Stimulated activated naive CD4-positive, alpha-beta T cell (primary cell): ENCODE data around the gene GPX3.
A peak's percentile ranks its signal among the peaks of the same experiment; 100 is the strongest.

Experiments used
- DNase-seq, 6 experiments: peaks; one replicate each; lab custom pipeline; 2025; lab: John Stamatoyannopoulos, UW

The GPX3 gene

GRCh38 chr5:151020304-151021110, at the start of gene GPX3:
TSS of gene GPX3 (plus strand) at chr5:151020591. CDS start at chr5:151020655, 64 bp downstream.
- peak in 3 of 6 experiments; percentile 16 to 44 (median 19) for DNase-seq

- DNase-seq, result no peak
Measured at GRCh38 chr5:150978590-150978989, 41.8 kb upstream of the GPX3 start.

GRCh38 chr5:150987746-150988145, 32.6 kb upstream of the GPX3 start:
- DNase-seq, result no peak

GRCh38 chr5:150989695-150990094, 30.7 kb upstream of the GPX3 start:
- no peak for DNase-seq

GRCh38 chr5:150992705-150993104, 27.7 kb upstream of the GPX3 start:
- DNase-seq, result no peak

- no peak for DNase-seq
Measured at GRCh38 chr5:150993422-150993821, 27.0 kb upstream of the GPX3 start.

GRCh38 chr5:150993826-150994412, 26.5 kb upstream of the GPX3 start:
- DNase-seq, result no peak

- no peak for DNase-seq
Measured at GRCh38 chr5:150999704-151000442, 20.5 kb upstream of the GPX3 start.

GRCh38 chr5:151001436-151001835, 19.0 kb upstream of the GPX3 start:
- no peak for DNase-seq

- no peak for DNase-seq
Measured at GRCh38 chr5:151002250-151002649, 18.1 kb upstream of the GPX3 start.

- DNase-seq, result no peak
Measured at GRCh38 chr5:151002681-151003502, 17.5 kb upstream of the GPX3 start.

GRCh38 chr5:151003503-151003860, 16.9 kb upstream of the GPX3 start:
- DNase-seq, result no peak

- DNase-seq, result no peak
Measured at GRCh38 chr5:151004499-151004898, 15.9 kb upstream of the GPX3 start.

GRCh38 chr5:151005187-151005949, 15.0 kb upstream of the GPX3 start:
- no peak for DNase-seq

- no peak for DNase-seq
Measured at GRCh38 chr5:151005950-151006576, 14.3 kb upstream of the GPX3 start.

- DNase-seq, result no peak
Measured at GRCh38 chr5:151006704-151007334, 13.6 kb upstream of the GPX3 start.

GRCh38 chr5:151007430-151008209, 12.8 kb upstream of the GPX3 start:
- no peak for DNase-seq

GRCh38 chr5:151008210-151008491, 12.2 kb upstream of the GPX3 start:
- no peak for DNase-seq

GRCh38 chr5:151008906-151009305, 11.5 kb upstream of the GPX3 start:
- DNase-seq, result no peak

- DNase-seq, result no peak
Measured at GRCh38 chr5:151012862-151013261, 7.5 kb upstream of the GPX3 start.
